PC-9 (cell line): ENCODE measurements around the gene MACROD2. TPM values are rescaled to one million over a fixed set of nuclear protein-coding genes. Genes with fewer than 3 reads are reported as not detected.

Source experiments
- BruUV-seq: library from RNA; stranded (reverse); fragments of 400-500 nt; replicated peaks from 2 replicates; lab custom pipeline; 2021; lab: Mats Ljungman, UMichigan
- CTCF ChIA-PET: fragments of 300-600 bp; sonication (Branson Sonifier 250); formaldehyde crosslinking; loops from one replicate; lab custom pipeline; 2022; ENCODE audit warnings: antibody characterized with exemption; lab: Charles Lee
- POLR2A ChIA-PET: fragments of 300-600 bp; sonication (Branson Sonifier 250); formaldehyde crosslinking; loops from one replicate; lab custom pipeline; 2022; ENCODE audit warnings: antibody characterized with exemption; ENCODE audit not compliant: unreplicated experiment; lab: Charles Lee
- DNase-seq, 2 experiments: peaks; one replicate each; pipeline versions ENCODE4 v3.0.0 to v3.0.0-alpha.2; 2015 to 2022; ENCODE audit warnings: mixed read lengths in 1 of 2
- H2AFZ ChIP-seq: fragments of 200-600 bp; sonication (generic); 2 replicates; pipeline ENCODE4 v1.8.1; 2017; ENCODE audit warnings: antibody characterized with exemption
- H3F3A ChIP-seq: fragments of 200-600 bp; sonication (generic); 2 replicates; pipeline ENCODE4 v1.8.1; 2017; ENCODE audit warnings: antibody characterized with exemption, mild to moderate bottlenecking, low read depth; ENCODE audit not compliant: insufficient read depth
- H3K27ac ChIP-seq: fragments of 200-600 bp; sonication (generic); 2 replicates; pipeline ENCODE4 v1.6.1; 2016; ENCODE audit warnings: mixed run types
- H3K27me3 ChIP-seq: fragments of 200-600 bp; sonication (generic); 2 replicates; pipeline ENCODE4 v1.6.1; 2016; ENCODE audit warnings: low read depth, mixed run types; ENCODE audit not compliant: insufficient read depth
- H3K36me3 ChIP-seq: fragments of 200-600 bp; sonication (generic); 2 replicates; pipeline ENCODE4 v1.6.1; 2016; ENCODE audit warnings: low read depth, mixed run types
- H3K4me1 ChIP-seq: fragments of 200-600 bp; sonication (generic); replicated peaks from 2 replicates; pipeline ENCODE4 v1.6.1; 2016; ENCODE audit warnings: mixed run types; ENCODE audit not compliant: insufficient read depth
- H3K4me2 ChIP-seq: fragments of 200-600 bp; sonication (generic); 2 replicates; pipeline ENCODE4 v1.6.1; 2017; ENCODE audit warnings: mixed run types
- H3K4me3 ChIP-seq: fragments of 200-600 bp; sonication (generic); 2 replicates; pipeline ENCODE4 v1.6.1; 2016; ENCODE audit warnings: mixed run types
- H3K79me2 ChIP-seq: fragments of 200-600 bp; sonication (generic); 2 replicates; pipeline ENCODE4 v1.6.1; 2017; ENCODE audit warnings: low read depth, mixed run types
- H3K9me2 ChIP-seq: fragments of 200-600 bp; sonication (generic); 2 replicates; pipeline ENCODE4 v1.8.1; 2017; ENCODE audit warnings: mild to moderate bottlenecking; ENCODE audit not compliant: insufficient read depth
- H3K9me3 ChIP-seq: fragments of 200-600 bp; sonication (generic); 2 replicates; pipeline ENCODE4 v1.8.1; 2016; ENCODE audit warnings: low read depth; ENCODE audit not compliant: insufficient read depth
- H4K20me1 ChIP-seq: fragments of 200-600 bp; sonication (generic); 2 replicates; pipeline ENCODE4 v1.8.1; 2017; ENCODE audit not compliant: insufficient read depth
- CTCF ChIP-seq: fragments of 200-600 bp; sonication (generic); conservative IDR thresholded peaks from 2 replicates; pipeline ENCODE4 v1.6.1; 2017; ENCODE audit warnings: mixed run types, antibody characterized with exemption, mild to moderate bottlenecking, moderate library complexity
- EZH2 ChIP-seq: fragments of 200-600 bp; sonication (generic); IDR thresholded peaks from 2 replicates; pipeline ENCODE4 v1.8.0; 2017; ENCODE audit warnings: antibody characterized with exemption, low read depth
- intact Hi-C: fragments of 100-400 bp; cut with micrococcal nuclease; formaldehyde crosslinking; loops from one replicate; pipeline ENCODE4 v1.10.0; 2022; ENCODE audit not compliant: unreplicated experiment
- total RNA-seq: library from RNA; stranded (reverse); gene quantifications from 2 replicates; pipeline ENCODE4 v1.2.3, GENCODE V29; 2021

The MACROD2 gene
- total RNA-seq, 1 experiment from 2014 or later, result 11.4 TPM

GRCh38 chr20:14773486-14773885 is 778.2 kb downstream of the MACROD2 start:
- CTCF ChIA-PET, result no interaction called here
- TF ChIP-seq CTCF, result no peak
- TF ChIP-seq EZH2, result no peak
- Histone ChIP-seq H3K27ac (no peak overlapping the region), H3F3A (no peaks in the 10 kb centered on the region), H2AFZ (no peak overlapping the region), H3K9me3 (no peaks in the 10 kb centered on the region), H3K79me2 (no peaks in the 10 kb centered on the region), H3K9me2 (no peaks in the 10 kb centered on the region), H3K36me3 (no peaks in the 10 kb centered on the region), H3K4me2 (no peak overlapping the region), H3K27me3 (no peaks in the 10 kb centered on the region), H3K4me3 (no peak overlapping the region), H3K4me1 (no peaks in the 10 kb centered on the region), H4K20me1 (no peaks in the 10 kb centered on the region)
- POLR2A ChIA-PET, result no interaction called here
- no TSS peak for BruUV-seq
- DNase-seq, result no peak
- intact Hi-C loops, result loop anchor here (10.0 kb wide), 1 partner anchor 101 kb away; no protein-coding TSS in a partner anchor

GRCh38 chr20:14775778-14776177 is 780.5 kb downstream of the MACROD2 start:
- Histone ChIP-seq H3K9me3 (no peaks in the 10 kb centered on the region), H3K27ac (no peak overlapping the region), H3K36me3 (no peaks in the 10 kb centered on the region), H3K4me2 (no peak overlapping the region), H3K27me3 (no peaks in the 10 kb centered on the region), H3K4me3 (no peak overlapping the region), H3K4me1 (no peaks in the 10 kb centered on the region), H3K79me2 (no peaks in the 10 kb centered on the region), H3F3A (no peaks in the 10 kb centered on the region), H3K9me2 (no peaks in the 10 kb centered on the region), H2AFZ (no peak overlapping the region), H4K20me1 (no peaks in the 10 kb centered on the region)
- no TSS peak for BruUV-seq
- CTCF ChIA-PET, result no interaction called here
- DNase-seq, result peak; percentile 67 to 71
- POLR2A ChIA-PET, result interaction anchor here (0.7 kb wide), 1 partner anchor 124 kb away, joined by 5 read pairs; no protein-coding TSS in a partner anchor
- TF ChIP-seq EZH2 (no peak), CTCF (no peak)
- intact Hi-C loops, result loop anchor here (1.0 to 10.0 kb wide), 3 partner anchors 63 to 212 kb away; no protein-coding TSS in a partner anchor

GRCh38 chr20:14777591-14777990 is 782.3 kb downstream of the MACROD2 start:
- Histone ChIP-seq H3K4me3 (no peak overlapping the region), H2AFZ (no peak overlapping the region), H3K27me3 (no peaks in the 10 kb centered on the region), H3K9me3 (no peaks in the 10 kb centered on the region), H3K9me2 (no peaks in the 10 kb centered on the region), H3F3A (no peaks in the 10 kb centered on the region), H3K36me3 (no peaks in the 10 kb centered on the region), H3K4me2 (no peak overlapping the region), H3K79me2 (no peaks in the 10 kb centered on the region), H3K4me1 (no peaks in the 10 kb centered on the region), H3K27ac (no peak overlapping the region), H4K20me1 (no peaks in the 10 kb centered on the region)
- CTCF ChIA-PET, result no interaction called here
- TF ChIP-seq EZH2 (no peak), CTCF (no peak)
- no TSS peak for BruUV-seq
- POLR2A ChIA-PET, result no interaction called here
- intact Hi-C loops, result loop anchor here (5.0 to 10.0 kb wide), 2 partner anchors 97 to 210 kb away; no protein-coding TSS in a partner anchor
- DNase-seq, result no peak
